ENCODE measurements around the gene SERPINB3.

GRCh38 chr18:63677500-63678225 lies 16.0 kb upstream of the SERPINB3 start:
- TF ChIP-seq CTCF (IDR thresholded peaks at IDR 0.05) (no peak), POLR2A (IDR thresholded peaks at IDR 0.05) (no peak), POLR2AphosphoS5 (IDR thresholded peaks at IDR 0.05; ENCODE audit: insufficient read depth in 1 of 2, low read depth in 1 of 2) (no peak)

Data from vagina (tissue), 2 donors.